Measurements from ENCODE around the gene XPO1. TPM values are rescaled to one million over a fixed set of nuclear protein-coding genes. Genes with fewer than 3 reads are reported as not detected.
A peak's percentile ranks its signal among the peaks of the same experiment; 100 is the strongest.

The XPO1 gene
- total and polyA plus RNA-seq, 2 experiments from 2014 or later = 115 to 485 TPM

GRCh38 chr2:61520261-61520660 lies 17.9 kb downstream of the XPO1 start:
- H3K4me2 ChIP-seq = no peak overlapping the region
- H3K9me2 ChIP-seq (ENCODE audit: insufficient read depth) = no peaks in the 10 kb centered on the region
- Mint-ChIP-seq H3K9me3 (no peaks in the 10 kb centered on the region; the same call in 2 of the 3 replicates), H3K4me3 (no peak overlapping the region), H3K36me3 (ENCODE audit: low read depth) (peaks cover 95% of the 10 kb centered on the region), H3K27ac (no peak overlapping the region), H3K4me1 (peaks cover under 1% of the 10 kb centered on the region), H3K27me3 (ENCODE audit: insufficient read depth, low read depth, poor library complexity) (no peaks in the 10 kb centered on the region)
- H3F3A ChIP-seq (replicated peaks; ENCODE audit: low read depth) = peaks cover 10% of the 10 kb centered on the region
- H3K36me3 ChIP-seq (ENCODE audit: insufficient read depth) = peaks cover 39% of the 10 kb centered on the region
- H3K27me3 ChIP-seq (ENCODE audit: insufficient read depth) = no peaks in the 10 kb centered on the region
- TF ChIP-seq ETS1 (IDR thresholded peaks at IDR 0.05) (no peak), CTCF (conservative IDR thresholded peaks at IDR 0.05; ENCODE audit: low read depth in 2 of 2) (no peak), REST (IDR thresholded peaks at IDR 0.05; ENCODE audit: unreplicated experiment) (no peak), ZNF462 (CRISPR knock-in tag; IDR thresholded peaks at IDR 0.05) (no peak), ZNF114 (CRISPR knock-in tag; IDR thresholded peaks at IDR 0.05) (no peak), STAT1 (IDR thresholded peaks at IDR 0.05; ENCODE audit: unreplicated experiment) (no peak), CREB1 (CRISPR knock-in tag; IDR thresholded peaks at IDR 0.05; ENCODE audit: low read depth) (no peak), EZH2phosphoT487 (IDR thresholded peaks at IDR 0.05; ENCODE audit: unreplicated experiment) (no peak), JUNB (IDR thresholded peaks at IDR 0.05; ENCODE audit: unreplicated experiment) (no peak), EZH2 (IDR thresholded peaks at IDR 0.05; ENCODE audit: low read depth, unreplicated experiment) (no peak), POLR2AphosphoS5 (IDR thresholded peaks at IDR 0.05; ENCODE audit: low read depth) (no peak), ZNF331 (CRISPR knock-in tag; IDR thresholded peaks at IDR 0.05; ENCODE audit: low read depth) (no peak), NANOG (IDR thresholded peaks at IDR 0.05; ENCODE audit: borderline replicate concordance) (no peak)
- ATAC-seq (no peak), DNase-seq (ENCODE audit: low spot score) (no peak)
- H3K4me3 ChIP-seq = no peak overlapping the region
- peak overlapping the region; percentile 71; the same call in 1 of the 2 replicates for H3K27ac ChIP-seq (ENCODE audit: low read depth)
- peaks cover 100% of the 10 kb centered on the region for H3K79me2 ChIP-seq (replicated peaks; ENCODE audit: insufficient read depth)
- peaks cover 76% of the 10 kb centered on the region for H4K20me1 ChIP-seq (replicated peaks; ENCODE audit: insufficient read depth)
- H2AFZ ChIP-seq = no peak overlapping the region
- H3K4me1 ChIP-seq (ENCODE audit: insufficient read depth) = no peaks in the 10 kb centered on the region

Data from GM23338 (cell line).